GM18499 (cell line): ENCODE results near the gene ARHGEF9.

Experiments
- ATAC-seq: cut with Tn5 transposase; IDR thresholded peaks from one replicate; pipeline ENCODE4 v1.9.1; 2021; ENCODE audit warnings: moderate number of reproducible peaks; ENCODE audit not compliant: insufficient read depth, unreplicated experiment

The ARHGEF9 gene

GRCh38 chrX:63747331-63747730 is 37.7 kb downstream of the ARHGEF9 start:
- ATAC-seq, result no peak

DNA sequence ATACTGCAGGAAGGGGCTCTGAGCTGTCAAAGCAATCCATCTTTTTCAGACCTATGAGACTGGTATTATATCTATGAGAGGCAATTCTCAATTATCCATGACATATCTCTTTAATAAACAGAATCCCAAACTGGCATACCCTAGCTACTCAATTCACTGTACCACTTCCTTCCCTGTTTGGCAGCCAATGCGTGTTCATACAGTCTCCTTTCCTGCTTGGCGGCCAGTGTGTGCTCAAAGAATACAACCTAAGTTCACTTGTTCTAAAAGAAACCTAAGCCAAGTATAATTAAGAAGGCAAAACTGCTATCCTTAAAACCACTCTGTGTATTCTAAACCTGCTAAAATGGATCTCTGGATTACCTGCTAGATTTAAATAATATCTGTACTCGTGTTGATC is 38.3 kb downstream of the ARHGEF9 start:
- no peak for ATAC-seq

- peak; percentile 83 for ATAC-seq
Observed at GRCh38 chrX:63746278-63746677, 38.7 kb downstream of the ARHGEF9 start.

DNA sequence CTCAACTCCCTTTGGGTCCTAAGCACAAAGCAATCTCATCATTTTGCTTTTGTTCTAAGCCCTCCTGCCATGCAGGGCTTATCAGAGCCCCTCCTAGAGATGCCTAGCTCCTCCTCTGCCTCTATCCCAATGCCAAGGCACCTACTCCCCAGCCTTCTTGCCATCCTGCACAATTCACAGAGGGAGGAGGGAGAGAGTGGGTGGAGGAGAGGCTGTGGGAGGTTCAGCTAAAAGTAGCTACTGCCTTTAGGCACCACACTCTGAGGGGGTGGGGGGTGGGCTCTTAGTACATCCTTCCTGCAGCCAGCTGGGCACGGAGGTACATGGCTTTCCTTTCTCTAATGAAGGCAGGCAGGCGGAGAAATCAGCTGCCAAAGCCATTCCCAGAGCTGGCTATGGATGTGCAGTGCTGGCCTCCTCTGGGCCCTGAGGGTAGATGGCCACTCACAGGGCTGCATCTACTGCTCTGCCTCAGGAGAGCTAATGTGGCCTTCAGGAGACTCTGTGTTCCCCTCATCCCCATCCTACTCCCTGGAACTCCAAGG is 40.1 kb downstream of the ARHGEF9 start:
- ATAC-seq, result no peak

- no peak for ATAC-seq
Observed at GRCh38 chrX:63743596-63743995, 41.4 kb downstream of the ARHGEF9 start.

GRCh38 chrX:63740382-63740781 is 44.6 kb downstream of the ARHGEF9 start:
- peak; percentile 64 for ATAC-seq

DNA sequence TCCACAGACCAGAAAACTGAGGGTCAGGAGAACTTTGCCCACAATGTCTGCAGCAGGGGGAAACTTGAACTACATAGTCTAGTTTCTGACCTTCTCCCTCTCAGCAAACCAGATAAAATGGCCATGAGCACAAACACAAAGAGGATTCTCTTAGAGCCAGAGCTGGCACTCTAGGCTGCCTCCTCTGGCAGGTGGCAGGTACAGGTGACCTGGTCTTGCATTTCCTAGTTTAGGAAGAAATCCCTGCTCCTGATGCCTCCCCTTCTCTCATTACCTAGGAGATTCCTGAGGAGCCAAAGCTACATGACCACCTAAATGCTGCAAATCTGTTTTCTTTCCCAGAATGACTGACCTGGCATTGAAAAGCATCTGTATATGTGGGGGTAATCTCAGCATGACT is 45.1 kb downstream of the ARHGEF9 start:
- no peak for ATAC-seq

DNA sequence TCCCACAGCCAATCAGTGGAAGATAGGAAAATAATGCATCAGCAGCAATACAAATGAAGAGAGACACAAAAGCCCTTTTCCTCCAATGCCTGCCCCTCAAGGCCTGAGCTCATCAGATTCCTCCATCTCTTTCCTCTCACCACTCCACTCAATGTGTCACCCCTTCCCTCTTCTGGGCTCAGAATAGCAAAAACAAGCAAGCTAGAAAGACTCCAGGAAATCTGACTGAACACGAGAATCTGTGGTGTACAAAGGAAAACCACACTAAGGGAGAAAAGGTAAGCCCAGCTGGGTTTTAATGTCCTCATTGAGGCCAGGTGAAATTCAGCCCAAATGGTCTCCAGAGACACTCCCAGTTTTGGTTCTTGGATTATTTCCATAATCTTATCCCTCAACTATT is 46.3 kb downstream of the ARHGEF9 start:
- ATAC-seq, result no peak

DNA sequence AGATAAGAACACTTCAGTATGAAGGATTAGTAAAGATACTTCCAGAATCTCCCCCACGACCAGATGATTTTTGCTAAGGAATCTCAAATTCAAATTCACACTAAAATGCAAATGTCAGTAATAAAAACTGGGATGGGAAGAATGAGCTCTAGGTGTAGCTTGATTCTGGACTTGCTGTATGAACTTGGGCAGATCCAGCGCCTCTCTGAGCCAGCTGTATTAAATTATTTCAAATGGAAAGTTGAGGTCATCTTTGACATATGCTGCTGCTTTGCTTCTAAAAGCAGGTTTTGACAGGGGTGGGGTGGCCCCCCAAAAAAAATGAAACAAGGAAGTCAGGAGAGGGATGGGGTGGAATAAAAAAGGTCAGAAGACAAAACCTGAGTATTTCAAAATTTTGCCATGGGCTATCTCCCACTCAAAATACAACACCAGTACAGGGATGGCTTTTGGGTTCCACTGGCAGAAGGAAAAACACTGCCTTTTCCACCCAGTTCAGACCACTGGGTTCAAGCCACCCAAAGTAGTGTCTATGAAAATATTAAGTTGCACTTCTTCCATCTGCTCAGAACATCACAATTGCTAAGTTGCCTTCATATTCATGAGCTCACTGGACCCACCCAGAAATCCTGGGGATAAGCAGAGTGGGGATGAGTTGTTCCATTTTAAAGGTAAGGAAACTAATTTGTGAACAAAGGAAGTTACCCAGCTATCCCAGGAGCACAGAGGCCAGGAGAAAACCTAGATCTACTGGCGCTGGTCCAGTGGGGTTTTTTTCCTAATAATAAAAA is 47.7 kb downstream of the ARHGEF9 start:
- no peak for ATAC-seq

- no peak for ATAC-seq
Observed at GRCh38 chrX:63735882-63736281, 49.1 kb downstream of the ARHGEF9 start.

- no peak for ATAC-seq
Observed at GRCh38 chrX:63720293-63720692, 64.7 kb downstream of the ARHGEF9 start.

GRCh38 chrX:63719633-63720032 is 65.4 kb downstream of the ARHGEF9 start:
- ATAC-seq, result no peak

GRCh38 chrX:63718010-63718694 is 66.9 kb downstream of the ARHGEF9 start:
- peak; percentile 93 for ATAC-seq

DNA sequence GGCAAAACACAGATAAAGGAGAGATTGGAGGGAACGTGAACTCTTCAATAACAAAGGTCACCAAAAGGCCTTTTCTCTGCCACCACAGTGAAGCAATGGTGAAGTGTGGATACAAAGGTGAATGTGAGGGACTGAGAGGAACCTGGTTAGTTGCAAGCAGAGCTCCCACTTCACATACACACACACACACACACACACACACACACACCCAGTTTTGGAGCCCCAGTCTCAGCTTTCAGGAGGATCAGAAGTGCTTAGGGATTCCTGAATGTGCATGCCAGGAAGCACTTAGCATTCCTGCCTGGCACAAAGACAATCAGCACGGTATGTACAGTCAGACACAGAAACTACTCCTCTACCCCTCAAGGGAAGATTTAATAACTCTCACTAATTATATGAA is 71.5 kb downstream of the ARHGEF9 start:
- no peak for ATAC-seq

- no peak for ATAC-seq
Observed at GRCh38 chrX:63708801-63709200, 76.2 kb downstream of the ARHGEF9 start.

GRCh38 chrX:63702556-63702955 is 82.5 kb downstream of the ARHGEF9 start:
- no peak for ATAC-seq

DNA sequence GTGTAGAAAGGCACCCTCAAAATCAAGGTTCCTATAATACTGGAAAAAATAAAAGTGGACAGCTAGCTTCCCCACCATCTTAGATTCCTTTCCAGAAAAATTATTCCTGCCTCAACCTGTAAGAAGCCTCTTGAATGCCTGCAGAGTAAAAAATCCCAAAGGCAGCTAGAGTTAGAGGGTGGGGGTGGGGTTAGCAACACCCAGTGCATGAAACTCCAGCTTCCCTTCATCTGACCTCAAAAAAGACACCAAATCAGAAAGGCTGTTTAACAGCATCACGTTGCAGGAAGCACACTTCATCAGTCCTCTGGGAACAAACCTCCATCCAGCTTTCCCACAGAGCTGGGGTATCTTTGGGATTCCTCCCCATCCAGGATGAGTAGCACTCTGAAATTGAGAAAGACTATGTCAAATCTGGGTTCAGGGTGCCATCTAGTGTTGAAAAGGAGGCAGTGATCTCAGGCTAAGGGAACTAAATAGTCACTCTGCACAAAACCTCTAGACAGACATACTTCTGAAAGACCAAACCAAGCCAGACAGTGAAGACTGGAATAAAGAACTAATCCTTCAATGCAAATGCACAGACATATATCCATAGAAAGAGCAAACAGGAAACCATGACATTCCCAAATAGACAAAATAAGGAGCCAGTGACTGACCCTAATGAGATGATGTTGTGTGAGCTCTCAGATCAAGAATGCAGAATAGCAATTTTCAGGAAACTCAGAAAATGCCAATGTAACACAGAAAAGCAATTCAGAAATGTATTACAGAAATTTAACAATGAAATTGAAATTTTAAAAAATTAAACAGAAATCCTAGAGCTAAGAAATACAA is 97.9 kb downstream of the ARHGEF9 start:
- no peak for ATAC-seq

DNA sequence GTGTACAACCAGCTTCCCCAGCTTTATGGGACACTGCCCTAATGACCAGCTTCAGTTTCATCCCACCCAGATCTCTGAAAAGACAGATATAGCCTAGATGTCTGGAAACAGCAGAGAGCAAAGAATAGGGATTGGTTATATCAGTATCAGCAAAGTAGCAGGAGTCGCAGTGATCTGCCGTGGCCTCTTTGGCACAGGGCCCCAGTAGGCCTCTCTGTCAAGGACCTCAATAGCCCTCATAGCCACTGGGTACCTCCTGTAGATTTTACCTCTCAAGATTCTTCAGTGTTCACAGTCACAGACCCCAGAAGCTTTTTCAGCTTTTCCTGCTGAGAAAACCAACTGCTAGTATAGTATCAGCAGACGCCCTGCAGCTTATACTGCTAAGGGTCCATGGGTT is 104.6 kb downstream of the ARHGEF9 start:
- no peak for ATAC-seq

DNA sequence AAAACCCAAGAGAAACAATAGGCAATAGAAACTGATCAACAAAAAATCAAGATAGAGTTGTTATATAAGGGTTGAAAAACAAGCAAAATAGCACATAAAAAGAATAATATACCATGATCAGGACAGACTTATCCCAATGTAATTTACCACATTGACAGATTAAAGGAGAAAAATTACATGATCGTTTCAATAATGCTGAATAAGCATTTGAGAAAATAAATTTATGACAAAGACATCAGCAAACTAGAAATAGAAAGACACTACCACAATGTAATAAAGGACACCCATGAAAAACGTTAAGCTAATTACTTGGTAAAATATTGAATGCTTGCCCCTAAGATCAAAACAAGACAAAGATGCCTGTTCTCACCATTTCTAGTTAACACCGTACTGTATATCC is 105.6 kb downstream of the ARHGEF9 start:
- ATAC-seq, result no peak

DNA sequence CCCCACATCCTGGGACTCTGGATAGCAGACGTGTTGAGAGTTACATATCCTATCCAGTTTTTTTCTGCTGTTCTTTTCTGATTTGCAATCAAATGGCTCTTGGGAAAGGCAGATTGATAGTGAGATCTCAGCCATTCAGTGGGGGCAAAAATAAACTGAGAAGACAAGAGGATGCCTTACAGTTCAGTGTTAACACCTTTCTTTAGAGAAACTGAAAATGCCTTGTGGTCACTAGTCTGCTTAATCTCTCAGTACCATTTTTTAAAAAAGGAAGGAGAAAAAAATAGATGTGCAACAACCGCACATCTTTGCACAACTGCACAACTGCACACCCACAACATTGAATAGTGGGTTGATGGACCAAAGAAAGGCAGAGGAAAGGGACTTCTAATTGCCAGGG is 109.3 kb downstream of the ARHGEF9 start:
- no peak for ATAC-seq

GRCh38 chrX:63673896-63674295 is 111.1 kb downstream of the ARHGEF9 start:
- ATAC-seq, result no peak
